Hematopoietic multipotent progenitor cell treated with erythropoietin and hydrocortisone succinate and interleukin-3 and kit ligand, for 4 days (in vitro differentiated cells): Measurements from ENCODE around the gene ISM1.
"Not testable (repeated sequence)": the region's sequence is repeated elsewhere in the genome, so short reads cannot be mapped to it uniquely, and the experiment has no call there.

ENCODE experiments used
- DNase-seq: peaks from one replicate; pipeline ENCODE4 v3.0.0-alpha.2; 2015

ISM1 gene

DNA sequence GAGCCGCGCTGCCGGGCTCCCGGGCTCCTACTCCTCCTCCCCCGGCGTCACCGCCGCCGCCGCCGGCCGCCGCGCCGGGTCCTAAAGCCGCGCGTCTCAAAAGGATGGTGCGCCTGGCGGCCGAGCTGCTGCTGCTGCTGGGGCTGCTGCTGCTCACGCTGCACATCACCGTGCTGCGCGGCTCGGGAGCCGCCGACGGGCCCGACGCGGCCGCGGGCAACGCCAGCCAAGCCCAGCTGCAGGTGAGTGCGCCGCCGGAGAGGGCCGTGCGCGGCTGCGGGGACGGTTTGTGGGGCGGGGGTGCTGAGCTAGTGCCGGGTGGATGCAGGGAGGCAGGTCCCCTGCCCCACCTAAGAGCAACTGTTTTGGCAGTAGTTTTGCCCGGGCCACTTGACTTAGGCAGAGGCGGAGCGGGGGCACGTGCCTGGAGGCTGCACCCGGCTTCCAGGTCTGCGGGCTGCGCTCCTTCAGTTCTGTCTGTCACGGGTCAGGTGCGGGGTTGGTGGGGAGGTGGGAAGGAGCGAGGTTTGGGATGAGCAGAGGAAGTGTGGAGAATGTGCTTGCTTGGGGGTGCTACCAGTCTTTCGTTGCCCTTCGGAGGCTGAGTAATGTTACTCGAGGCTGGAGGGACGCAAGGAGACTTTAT is 722 bp downstream of the ISM1 start:
- DNase-seq: peak; percentile 84

GRCh38 chr20:13222319-13222716 is 1.2 kb downstream of the ISM1 start:
- no peak for DNase-seq

GRCh38 chr20:13223736-13224520 is 2.9 kb downstream of the ISM1 start:
- no peak for DNase-seq

GRCh38 chr20:13226367-13226766 is 5.3 kb downstream of the ISM1 start:
- no peak for DNase-seq

GRCh38 chr20:13228771-13229170 is 7.7 kb downstream of the ISM1 start:
- DNase-seq: no peak

GRCh38 chr20:13229538-13229937 is 8.5 kb downstream of the ISM1 start:
- DNase-seq: no peak

DNA sequence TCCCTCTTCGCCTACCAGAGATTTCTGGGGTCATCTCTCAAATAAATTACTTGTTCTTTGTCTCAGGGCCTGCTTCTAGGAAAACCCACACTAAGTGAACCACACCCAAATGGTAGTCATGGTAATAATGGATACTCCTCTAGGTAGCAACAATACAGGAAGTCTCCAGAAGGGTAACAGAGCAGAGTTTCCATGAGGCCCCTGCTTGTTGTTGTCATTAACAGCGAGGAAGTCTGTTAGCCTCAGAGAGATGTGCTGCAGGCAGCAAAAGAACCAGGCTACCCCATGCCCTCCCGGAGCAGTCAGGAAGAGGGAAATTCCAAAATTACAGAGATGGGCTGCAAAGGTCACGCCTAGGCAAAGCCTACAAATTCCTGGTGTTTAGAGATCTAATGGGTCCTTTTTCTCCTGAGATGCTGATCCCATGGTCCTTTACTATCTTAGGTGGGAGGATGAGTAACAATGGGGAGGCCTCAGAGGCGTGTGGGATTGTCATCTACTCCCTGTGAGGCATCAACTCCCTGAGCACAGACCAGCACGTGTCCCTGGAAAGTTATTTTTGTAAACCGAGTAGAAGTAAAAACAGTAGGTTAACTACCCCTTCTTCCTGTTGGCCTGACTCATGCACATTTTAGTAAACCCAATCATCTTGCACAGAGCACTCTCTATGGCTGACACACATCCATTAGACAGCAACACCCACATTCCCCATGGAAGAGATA is 10.1 kb downstream of the ISM1 start:
- peak; percentile 85 for DNase-seq

GRCh38 chr20:13232999-13233398 is 11.9 kb downstream of the ISM1 start:
- no peak for DNase-seq

- DNase-seq: no peak
Measured at GRCh38 chr20:13234961-13235360, 13.9 kb downstream of the ISM1 start.

- not testable (repeated sequence) for DNase-seq
Measured at GRCh38 chr20:13236360-13236759, 15.3 kb downstream of the ISM1 start.

DNA sequence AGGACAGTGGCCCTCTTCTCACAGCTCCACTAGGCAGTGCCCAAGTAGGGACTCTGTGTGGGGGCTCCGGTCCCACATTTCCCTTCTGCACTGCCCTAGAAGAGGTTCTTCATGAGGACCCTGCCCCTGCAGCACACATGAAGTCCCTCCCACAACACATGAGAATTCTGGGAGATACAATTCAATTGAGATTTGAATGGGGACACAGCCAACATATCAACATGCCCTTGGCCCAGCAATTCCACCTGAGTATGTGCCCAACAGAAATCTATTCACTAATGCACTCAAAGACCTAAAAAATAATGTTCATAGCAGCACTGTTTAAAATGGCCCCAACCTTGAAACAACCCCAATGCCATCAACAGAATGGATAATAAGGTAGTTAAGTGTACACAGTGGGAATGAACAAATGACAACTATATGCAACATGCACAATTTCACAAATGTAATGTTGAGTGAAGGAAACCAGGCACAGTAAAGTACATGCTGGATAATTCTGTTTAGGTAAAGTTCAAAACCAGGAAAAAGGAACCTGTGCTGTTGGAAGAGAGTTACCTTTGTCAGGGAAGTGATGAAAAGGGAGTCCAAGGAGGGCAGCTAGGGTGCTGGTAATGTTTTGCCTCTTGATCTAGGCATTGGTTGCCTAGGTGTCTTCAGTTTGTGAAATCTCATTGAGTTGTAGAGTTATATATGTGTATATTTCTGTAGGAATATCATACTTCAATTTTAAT is 16.1 kb downstream of the ISM1 start:
- DNase-seq: no peak

DNA sequence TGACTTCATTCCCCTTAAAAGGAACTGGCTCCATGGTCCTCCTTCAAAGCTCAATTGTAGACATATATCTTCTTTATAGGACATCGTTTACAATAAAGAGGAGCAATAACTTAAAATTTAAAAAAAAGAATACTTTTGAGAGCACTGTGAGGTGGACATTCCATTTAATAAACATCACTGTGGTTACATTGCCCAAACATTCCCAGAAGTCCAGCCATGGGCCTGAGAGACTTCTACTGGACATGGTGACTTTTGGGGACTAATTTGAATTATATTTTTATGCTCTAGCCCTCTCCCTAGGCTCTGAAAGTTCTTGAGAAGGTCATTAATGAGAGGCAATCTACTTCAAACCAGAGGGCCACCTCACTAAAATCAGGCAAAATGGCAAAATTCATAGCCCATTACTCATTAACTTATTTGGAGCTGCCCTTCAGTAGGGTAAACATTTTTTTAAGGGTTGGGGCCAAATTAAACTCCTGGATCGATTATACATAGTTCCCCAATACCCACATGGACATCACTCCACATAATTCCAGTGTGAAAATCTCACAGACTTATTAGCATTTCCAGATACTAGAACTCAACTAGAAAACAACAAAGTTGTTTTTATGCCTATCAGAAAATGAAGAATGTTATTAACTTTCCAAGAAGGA is 17.1 kb downstream of the ISM1 start:
- no peak for DNase-seq

DNA sequence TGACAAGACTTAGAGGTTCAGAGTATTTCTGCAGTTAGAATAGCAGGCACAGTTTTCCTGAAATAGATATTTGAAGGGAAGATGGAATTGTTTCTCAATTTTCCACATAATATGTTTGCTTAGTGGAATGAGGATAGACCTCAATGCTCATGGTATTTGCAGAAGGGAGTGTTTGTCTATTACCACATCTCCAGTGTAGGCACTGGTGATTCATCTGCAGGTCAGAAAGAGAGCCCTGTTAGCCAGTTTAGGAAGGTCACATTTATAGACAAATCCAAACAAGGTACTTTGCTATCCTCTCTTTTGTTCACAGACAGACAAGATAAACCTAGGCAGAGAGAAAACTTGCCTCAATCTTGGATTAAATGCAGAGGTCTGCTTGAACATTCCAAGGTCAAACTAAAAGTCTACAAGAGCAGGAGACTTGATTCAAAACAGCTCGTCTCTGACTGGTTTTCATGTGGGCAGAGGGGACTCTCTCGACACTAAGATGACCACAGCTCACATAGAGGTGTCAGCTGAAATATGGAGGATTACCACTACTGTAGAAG is 22.8 kb downstream of the ISM1 start:
- no peak for DNase-seq

GRCh38 chr20:13245250-13245723 is 24.2 kb downstream of the ISM1 start:
- DNase-seq: no peak

DNA sequence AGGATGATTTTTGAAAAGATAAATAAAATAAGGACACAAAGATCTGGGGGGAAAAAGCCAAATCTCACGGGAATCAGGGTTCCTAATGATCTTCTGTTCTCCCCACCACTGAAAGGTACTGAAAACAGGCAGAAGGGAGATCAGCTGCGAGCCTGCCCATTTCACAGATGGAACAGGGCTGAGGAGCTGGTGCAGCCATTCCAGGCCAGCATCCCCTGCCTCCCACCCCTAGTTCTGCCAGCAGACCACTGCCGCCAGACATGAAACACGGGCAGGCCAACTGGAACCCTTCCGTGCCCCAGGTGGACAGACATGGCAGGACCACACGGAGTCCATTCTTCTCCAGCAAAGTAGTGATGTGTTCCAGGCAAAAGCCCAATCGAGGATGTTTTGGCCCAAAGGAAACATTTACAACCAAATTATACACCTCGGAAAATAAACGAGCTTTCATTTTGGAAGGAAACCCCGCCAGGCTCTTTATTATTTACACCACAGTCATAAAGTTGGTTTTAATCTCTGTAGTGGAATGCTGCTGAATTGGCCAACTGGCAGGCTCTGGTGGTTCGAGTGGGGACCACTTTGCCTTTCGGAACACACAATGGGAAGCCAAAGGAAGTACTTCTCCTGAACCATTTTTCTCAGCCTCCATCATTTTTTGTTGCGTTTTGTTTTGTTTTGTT is 28.2 kb downstream of the ISM1 start:
- DNase-seq: no peak

- no peak for DNase-seq
Measured at GRCh38 chr20:13249798-13250170, 28.7 kb downstream of the ISM1 start.

DNA sequence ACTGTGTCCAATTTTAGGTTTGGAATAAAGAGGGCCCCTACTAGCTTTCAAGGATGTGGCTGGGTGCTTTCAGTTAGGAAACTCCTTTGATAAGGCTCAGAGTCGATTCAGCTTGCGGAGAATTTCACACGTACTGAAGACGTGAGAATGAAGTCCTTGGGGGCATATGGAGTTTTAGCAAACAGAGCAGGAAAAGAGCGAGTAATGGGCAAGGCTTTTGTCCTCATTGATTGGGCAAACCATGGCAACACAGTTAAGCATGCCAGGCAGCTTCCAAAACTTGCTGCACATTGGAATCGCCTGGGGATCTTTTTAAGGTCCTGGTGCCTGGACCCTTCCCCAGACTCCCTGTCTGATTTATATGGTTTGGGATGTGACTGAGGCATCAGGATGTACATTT is 29.2 kb downstream of the ISM1 start:
- no peak for DNase-seq

- DNase-seq: peak; percentile 7
Measured at GRCh38 chr20:13251106-13251903, 30.2 kb downstream of the ISM1 start.

DNA sequence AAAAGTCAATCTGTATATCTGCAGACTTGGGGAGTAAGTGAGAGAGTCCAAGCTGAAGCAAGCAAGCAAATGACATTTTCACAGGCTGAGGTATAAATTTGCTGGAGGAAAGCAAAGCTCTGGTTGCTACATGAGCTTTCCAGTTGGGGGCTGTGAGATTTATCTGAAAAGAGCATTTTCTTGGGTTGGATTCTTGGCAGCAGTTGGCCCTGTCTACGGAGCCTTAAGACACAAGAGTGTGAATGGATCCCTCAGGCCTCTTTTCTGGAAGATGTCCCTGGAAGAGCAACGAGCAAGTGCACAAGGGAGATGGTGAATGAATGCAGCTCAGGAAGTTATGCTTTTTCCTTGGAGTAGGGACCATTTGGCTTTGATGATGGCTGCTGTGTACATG is 30.8 kb downstream of the ISM1 start:
- DNase-seq: no peak

GRCh38 chr20:13255356-13255755 is 34.3 kb downstream of the ISM1 start:
- no peak for DNase-seq

DNA sequence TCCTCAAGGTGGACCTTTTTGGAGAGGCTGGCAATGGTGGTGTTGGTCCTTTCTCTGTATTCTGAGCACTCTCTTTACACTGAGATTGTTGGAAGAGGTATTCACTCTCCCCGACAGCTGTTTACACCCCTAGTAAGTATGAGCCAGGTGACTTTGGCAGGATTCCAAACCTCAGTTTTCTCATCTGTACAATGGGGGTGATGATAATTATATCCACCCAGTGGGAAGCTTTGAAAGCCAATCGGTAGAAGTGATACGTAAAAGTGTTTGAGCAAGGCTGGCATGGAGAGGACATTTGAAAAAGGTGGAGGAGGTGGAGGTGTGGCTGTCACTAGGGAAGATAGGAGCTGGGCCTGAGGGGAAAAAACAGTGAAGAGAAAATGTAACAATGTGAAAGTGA is 35.5 kb downstream of the ISM1 start:
- DNase-seq: no peak
